ENCODE data around the gene YIPF2. TPM values are rescaled to one million over a fixed set of nuclear protein-coding genes. Genes with fewer than 3 reads are reported as not detected.
A peak's percentile ranks its signal among the peaks of the same experiment; 100 is the strongest.
"Not testable (repeated sequence)": the region's sequence is repeated elsewhere in the genome, so short reads cannot be mapped to it uniquely, and the experiment has no call there.

Gene YIPF2
- total and polyA plus RNA-seq, 12 donors: 21.1 to 99.1 (median 70.5) TPM

DNA sequence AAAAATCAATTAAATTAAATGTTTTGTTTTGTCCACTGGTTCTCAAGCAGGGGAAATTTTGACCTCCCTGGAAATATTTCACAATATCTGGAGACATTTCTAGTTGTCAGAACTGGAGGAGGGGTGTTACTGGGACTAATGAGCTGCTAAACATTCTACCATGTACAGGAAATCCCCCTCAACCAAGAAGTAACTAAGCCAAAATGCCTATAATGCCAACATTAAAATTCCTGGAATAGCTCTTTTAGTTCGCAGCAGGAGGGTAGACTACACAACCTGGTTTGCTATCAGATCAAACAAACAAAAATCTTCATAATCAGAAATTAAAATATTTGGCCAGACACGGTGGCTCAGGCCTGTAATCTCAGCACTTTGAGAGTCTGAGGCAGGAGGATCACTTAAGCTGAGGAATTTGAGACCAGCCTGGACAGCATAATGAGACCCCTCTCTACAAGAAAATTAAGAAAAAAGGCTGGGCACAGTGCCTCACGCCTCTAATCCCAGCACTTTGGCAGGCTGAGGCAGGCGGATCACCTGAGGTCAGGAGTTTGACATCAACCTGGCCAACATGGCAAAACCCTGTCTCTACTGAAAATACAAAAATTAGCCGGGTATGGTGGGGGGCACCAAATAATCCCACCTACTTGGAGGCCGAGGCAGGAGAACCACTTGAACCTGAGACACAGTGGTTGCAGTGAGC is 18.7 kb upstream of the YIPF2 start:
- Histone ChIP-seq H3K27ac (no peak overlapping the region), H3K27me3 (no peaks in the 10 kb centered on the region), H3K4me3 (no peak overlapping the region), H3K36me3 (replicated peaks in 1 of 2) (no peaks in the 10 kb centered on the region), H3K9me3 (replicated peaks in 1 of 3) (no peaks in the 10 kb centered on the region), H3K4me1 (replicated peaks in 1 of 2) (no peaks in the 10 kb centered on the region)
- intact Hi-C loops (cut with DNase I): no loop called here
- 79 to 86% (median 82%) methylated on average over 6 of the region's 6 CpGs for WGBS, 4 donors
- no peak for DNase-seq
- no peak for TF ChIP-seq POLR2A (IDR thresholded peaks at IDR 0.05)
- no peak for TF ChIP-seq CTCF (IDR thresholded peaks at IDR 0.05)

GRCh38 chr19:10945264-10945663 is 16.8 kb upstream of the YIPF2 start:
- TF ChIP-seq POLR2A (IDR thresholded peaks at IDR 0.05) (no peak), CTCF (IDR thresholded peaks at IDR 0.05) (no peak)
- Histone ChIP-seq H3K27me3 (no peaks in the 10 kb centered on the region), H3K9me3 (replicated peaks in 1 of 3) (no peaks in the 10 kb centered on the region), H3K4me1 (replicated peaks in 1 of 2) (no peaks in the 10 kb centered on the region), H3K4me3 (no peak overlapping the region), H3K36me3 (replicated peaks in 1 of 2) (no peaks in the 10 kb centered on the region), H3K27ac (no peak overlapping the region)
- WGBS, 4 donors: 88 to 94% (median 92%) methylated on average over 4 of the region's 4 CpGs
- no peak for DNase-seq
- intact Hi-C loops (cut with DNase I): no loop called here

GRCh38 chr19:10943412-10943811 is 15.0 kb upstream of the YIPF2 start:
- not testable (repeated sequence) for DNase-seq; H3K4me3 ChIP-seq; H3K9me3 ChIP-seq (replicated peaks in 1 of 3); H3K27me3 ChIP-seq; H3K27ac ChIP-seq; H3K36me3 ChIP-seq (replicated peaks in 1 of 2); H3K4me1 ChIP-seq (replicated peaks in 1 of 2)
- whole genome bisulfite sequencing, 4 donors: 80 to 88% (median 85%) methylated on average over 4 of the region's 4 CpGs
- intact Hi-C loops (cut with DNase I): loop anchor here in 1 of 2 donors (5.0 kb wide), 2 partner anchors 79 to 174 kb away; no protein-coding TSS in a partner anchor

- not testable (repeated sequence) for H3K36me3 ChIP-seq (replicated peaks in 1 of 2)
- intact Hi-C loops (cut with DNase I): loop anchor here in 1 of 2 donors (5.0 kb wide), 2 partner anchors 81 to 176 kb away; no protein-coding TSS in a partner anchor
Measured at GRCh38 chr19:10941649-10942048, 13.2 kb upstream of the YIPF2 start.

GRCh38 chr19:10936661-10937084 is 8.2 kb upstream of the YIPF2 start:
- TF ChIP-seq POLR2A (IDR thresholded peaks at IDR 0.05) (no peak), CTCF (IDR thresholded peaks at IDR 0.05) (peak; percentile 39 to 84 (median 70))
- 2 to 4% (median 3%) methylated on average over 11 of the region's 11 CpGs for WGBS, 4 donors
- Histone ChIP-seq H3K27ac (no peak overlapping the region), H3K9me3 (replicated peaks in 1 of 3) (no peaks in the 10 kb centered on the region), H3K36me3 (replicated peaks in 1 of 2) (peaks cover 0 to 5% of the 10 kb centered on the region in 2 donors), H3K27me3 (no peaks in the 10 kb centered on the region), H3K4me3 (no peak overlapping the region), H3K4me1 (replicated peaks in 1 of 2) (no peaks in the 10 kb centered on the region)
- peak in 6 of 7 donors; percentile 52 to 73 (median 62) for DNase-seq
- intact Hi-C loops (cut with DNase I): loop anchor here in 1 of 2 donors (5.0 kb wide), 1 partner anchor 86 kb away; no protein-coding TSS in a partner anchor

More at GRCh38 chr19:10941649-10942048, 13.2 kb upstream of the YIPF2 start:
- WGBS, 4 donors: 70 to 77% (median 75%) methylated on average over 12 to 14 of the region's 14 CpGs
- not testable (repeated sequence) for DNase-seq; H3K4me1 ChIP-seq (replicated peaks in 1 of 2); H3K9me3 ChIP-seq (replicated peaks in 1 of 3); H3K27me3 ChIP-seq; H3K4me3 ChIP-seq; H3K27ac ChIP-seq
